NT2/D1 (cell line): ENCODE results near the gene MAP4K2.

Source experiments
- YY1 ChIP-seq: IDR thresholded peaks from 2 replicates; pipeline ENCODE4 v1.6.1; 2011; ENCODE audit not compliant: insufficient read length, insufficient read depth
- ZNF274 ChIP-seq: IDR thresholded peaks from 2 replicates; pipeline ENCODE4 v1.6.1; 2011; ENCODE audit warnings: mild to moderate bottlenecking, low read depth, low read length

DNA sequence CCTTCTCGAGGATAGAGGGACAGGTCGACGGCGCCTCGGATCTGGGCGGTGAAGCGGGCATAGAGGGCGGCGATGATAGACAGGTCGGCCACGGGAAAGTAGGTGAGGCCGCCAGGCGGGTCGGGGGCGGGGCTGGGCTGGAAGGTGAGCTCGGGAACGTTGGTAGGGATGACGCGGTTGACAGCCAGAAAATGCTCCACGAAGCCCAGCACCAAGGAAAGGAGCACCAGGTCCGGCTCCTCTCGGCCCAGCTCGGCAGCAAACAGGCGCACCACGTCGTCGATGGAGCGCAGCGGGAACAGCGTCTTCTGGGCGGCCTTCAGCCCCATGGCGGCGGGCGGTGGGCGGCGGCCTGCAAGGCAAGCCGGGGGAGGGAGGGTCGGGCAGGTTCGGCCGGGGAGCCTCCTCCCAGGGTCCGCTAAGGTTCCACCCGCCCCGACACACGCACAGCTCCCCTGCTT lies 6.8 kb upstream of the MAP4K2 start:
- TF ChIP-seq YY1 = no peak
- no peak for TF ChIP-seq ZNF274
